ENCODE results near the gene RALY.
"Not testable (repeated sequence)": the region's sequence is repeated elsewhere in the genome, so short reads cannot be mapped to it uniquely, and the experiment has no call there.

The RALY gene

GRCh38 chr20:34123309-34123708 is 129.6 kb downstream of the RALY start:
- intact Hi-C loops (cut with DNase I): no loop called here
- DNase-seq: no peak

GRCh38 chr20:34124469-34125249 is 130.9 kb downstream of the RALY start:
- no peak for DNase-seq
- intact Hi-C loops (cut with DNase I): loop anchor here (5.0 kb wide), 1 partner anchor 192 kb away; no protein-coding TSS in a partner anchor

GRCh38 chr20:34127792-34128191 is 134.1 kb downstream of the RALY start:
- intact Hi-C loops (cut with DNase I): loop anchor here (5.0 kb wide), 1 partner anchor 195 kb away; no protein-coding TSS in a partner anchor
- no peak for DNase-seq

GRCh38 chr20:34129518-34130162 is 135.9 kb downstream of the RALY start:
- peak in 8 of 10 donors; percentile 28 to 91 (median 49) for DNase-seq
- intact Hi-C loops (cut with DNase I): loop anchor here (1.0 to 5.0 kb wide), 2 partner anchors 197 to 267 kb away; no protein-coding TSS in a partner anchor

- DNase-seq: no peak
- intact Hi-C loops (cut with DNase I): no loop called here
Measured at GRCh38 chr20:34131491-34131890, 137.8 kb downstream of the RALY start.

GRCh38 chr20:34132491-34132890 is 138.8 kb downstream of the RALY start:
- intact Hi-C loops (cut with DNase I); DNase-seq: not testable (repeated sequence)

GRCh38 chr20:34132943-34133342 is 139.2 kb downstream of the RALY start:
- DNase-seq; intact Hi-C loops (cut with DNase I): not testable (repeated sequence)

- intact Hi-C loops (cut with DNase I); DNase-seq: not testable (repeated sequence)
Measured at GRCh38 chr20:34133365-34133860, 139.7 kb downstream of the RALY start.
